NCI-H446 treated with DMSO at 0.1 percent for 48 hours (cell line): ENCODE measurements around the gene MSX2.
"Not testable (repeated sequence)": the region's sequence is repeated elsewhere in the genome, so short reads cannot be mapped to it uniquely, and the experiment has no call there.

Experiments
- DNase-seq: peaks from one replicate; lab custom pipeline; 2025; lab: John Stamatoyannopoulos, UW

The MSX2 gene

DNA sequence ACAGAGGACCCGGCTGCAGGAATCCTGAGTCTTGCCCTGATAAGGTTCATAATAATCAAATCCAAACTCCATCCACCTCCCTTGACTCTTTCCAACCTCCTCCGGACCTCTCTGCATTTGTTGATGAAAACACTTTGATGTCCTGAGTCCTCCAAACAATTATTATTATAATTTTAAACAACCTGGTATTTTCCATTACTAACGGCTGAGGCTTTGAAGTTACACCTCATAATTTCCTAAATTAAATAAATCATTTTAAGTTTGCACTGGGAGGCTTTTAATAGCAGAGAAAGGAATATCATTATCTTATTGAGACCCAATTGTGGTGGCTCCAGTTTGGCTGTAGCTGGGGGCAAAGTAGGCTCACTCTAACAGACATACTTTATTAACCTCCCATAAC lies 9.5 kb downstream of the MSX2 start:
- no peak for DNase-seq

DNA sequence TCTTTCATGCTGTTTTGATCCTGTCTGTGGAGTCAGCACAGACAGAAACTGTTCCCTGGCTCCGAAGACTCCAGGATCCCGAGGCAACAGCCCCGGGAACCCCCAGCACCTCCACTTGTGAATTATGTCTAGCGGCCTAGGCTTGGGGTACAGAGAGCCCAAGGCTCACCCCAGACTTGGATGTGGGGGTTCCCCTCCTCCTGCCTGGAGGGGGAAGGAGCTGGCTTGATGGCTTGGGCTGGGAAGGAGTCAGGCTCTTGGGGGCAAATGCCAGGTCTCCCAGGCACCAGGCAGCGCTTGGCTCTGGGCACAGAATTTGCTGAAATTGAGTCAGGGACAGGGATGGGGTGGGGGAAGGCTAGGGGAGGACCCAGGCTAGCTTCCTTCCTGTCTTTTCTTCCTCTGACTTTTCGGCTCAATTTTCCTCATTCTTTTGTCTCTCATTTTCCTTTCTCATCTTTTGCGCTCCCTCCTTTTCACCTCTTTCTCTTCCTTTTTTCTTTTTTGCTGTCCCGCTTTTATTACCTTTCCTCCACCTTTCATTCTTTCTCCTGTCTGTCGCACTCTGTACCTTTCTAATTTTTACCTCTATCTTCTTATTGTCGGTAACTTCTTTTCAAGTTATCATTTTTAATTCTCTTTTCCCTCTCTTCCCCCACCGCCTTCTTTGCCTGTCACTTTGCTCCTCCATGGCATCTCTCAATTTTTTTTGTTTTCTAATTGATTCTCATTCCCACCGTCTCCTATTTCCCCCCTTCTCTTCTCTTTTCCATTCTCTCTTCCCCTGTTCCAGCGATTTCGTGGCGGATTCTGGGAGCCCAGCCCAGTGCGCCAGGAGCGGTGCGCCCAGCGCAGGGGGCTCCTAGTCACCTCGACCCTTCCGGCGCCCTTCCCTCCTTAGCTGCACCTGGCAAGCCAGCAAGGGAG lies 10.5 kb downstream of the MSX2 start:
- no peak for DNase-seq

DNA sequence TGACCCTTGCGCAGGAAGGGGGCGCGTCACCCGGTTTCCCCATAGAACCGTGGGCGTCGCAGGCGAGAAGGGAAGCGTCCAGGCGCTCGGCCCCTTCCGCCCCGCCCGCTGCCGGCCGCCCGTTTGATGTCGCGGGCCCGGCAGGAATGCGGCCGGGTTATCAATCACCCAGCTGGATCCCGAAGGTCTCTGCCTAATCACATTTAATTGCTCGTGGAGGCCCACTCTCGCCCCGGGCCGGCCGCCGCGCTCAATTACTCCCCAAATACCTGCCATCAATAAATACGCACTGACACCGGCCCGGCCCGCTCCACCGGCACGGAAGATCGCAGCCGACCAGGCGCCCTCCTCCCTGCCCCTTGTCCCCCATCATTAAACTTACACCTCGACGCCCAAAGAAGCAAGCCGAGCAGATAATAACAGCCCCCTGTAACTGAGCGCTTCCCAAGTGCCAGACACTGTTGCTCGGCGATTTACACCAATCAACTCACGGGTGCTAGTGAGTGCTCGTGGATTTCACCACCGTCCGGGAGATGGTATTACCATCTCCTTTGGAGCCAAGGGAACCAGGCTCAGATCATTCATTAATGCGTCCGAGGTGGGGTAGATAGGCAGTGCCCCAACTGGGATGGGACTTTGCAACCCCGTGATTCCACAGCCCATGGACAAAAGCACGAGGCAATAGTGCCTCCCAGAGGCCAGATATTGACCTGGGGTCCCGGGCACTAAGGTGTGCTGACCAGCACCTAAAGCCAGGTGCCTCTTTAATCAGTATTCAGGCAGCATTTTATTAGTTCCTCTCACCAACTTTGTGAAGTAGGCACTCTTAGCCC lies 11.3 kb downstream of the MSX2 start:
- DNase-seq: no peak

DNA sequence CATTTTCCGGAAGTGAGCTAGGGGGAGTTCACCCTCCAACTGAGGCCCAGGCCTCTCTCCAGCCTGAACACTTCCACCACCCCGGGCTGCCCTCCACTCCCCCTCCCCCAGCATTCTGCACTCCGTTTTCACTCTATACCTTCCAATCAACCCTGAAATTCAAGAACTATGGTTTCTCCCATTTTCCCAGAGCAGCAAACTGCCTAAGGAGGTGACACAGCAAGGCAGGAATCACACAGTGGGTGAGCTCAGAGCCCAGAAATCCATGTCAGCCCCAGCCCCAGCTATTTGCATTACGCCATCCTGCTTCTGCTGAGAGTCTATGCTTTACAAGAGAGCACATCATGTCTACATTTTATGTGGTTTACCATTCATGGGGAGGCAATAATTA lies 11.9 kb downstream of the MSX2 start:
- DNase-seq: no peak

DNA sequence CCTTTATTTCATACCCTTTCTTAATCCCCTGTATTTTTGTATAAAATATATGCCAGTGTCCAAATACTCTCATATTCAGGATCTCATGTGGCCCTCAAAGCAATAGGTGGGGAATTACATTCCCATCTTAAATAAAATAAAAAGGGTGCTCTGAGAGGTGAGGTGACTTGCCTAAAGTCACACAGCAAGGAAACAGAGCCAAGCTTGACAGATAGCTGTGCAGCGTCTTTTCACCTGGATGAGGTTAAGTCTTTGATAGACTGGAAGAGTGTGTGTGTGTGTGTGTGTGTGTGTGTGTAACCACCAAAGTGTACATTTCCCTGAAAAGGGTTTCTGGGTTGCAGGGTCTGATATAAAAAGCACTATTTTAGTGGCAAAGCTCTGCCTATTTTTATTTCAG lies 12.4 kb downstream of the MSX2 start:
- no peak for DNase-seq

DNA sequence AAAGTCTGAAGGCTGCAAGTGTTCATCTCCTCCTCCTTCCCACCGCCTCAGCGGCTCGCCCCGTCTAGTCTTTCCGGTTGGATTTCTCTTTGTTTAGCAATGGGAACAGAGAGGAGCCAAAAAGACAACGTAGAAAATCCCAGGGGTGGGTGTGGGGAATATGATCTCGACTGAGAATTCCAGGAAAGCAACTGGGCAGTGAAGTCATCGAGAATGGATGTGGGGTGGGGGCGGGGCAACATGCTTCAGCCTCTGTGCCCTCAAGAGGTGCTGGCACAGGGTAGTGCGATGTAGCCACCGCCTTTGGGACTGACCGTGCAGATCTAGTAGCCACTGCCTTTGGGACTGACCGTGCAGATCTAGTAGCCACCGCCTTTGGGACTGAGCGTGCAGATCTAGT lies 12.9 kb downstream of the MSX2 start:
- no peak for DNase-seq

DNA sequence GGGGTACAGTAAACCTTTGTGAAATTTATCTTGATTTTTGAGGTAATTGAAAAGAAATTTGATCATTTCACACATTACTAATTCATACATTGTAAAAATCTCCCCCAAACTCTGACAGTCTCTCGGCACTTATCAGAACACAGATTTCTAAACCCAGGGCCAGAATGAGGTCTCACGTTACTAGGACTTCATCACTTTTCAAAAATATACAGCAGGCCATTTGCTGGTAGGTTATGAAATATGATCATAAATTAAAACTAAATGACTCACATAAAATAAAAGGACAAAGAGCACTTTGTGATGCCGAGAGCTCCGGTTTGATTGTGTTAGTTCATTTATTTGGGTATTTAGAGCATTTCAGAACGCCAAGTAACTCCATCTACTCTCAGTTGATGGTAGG lies 17.0 kb downstream of the MSX2 start:
- DNase-seq: no peak

DNA sequence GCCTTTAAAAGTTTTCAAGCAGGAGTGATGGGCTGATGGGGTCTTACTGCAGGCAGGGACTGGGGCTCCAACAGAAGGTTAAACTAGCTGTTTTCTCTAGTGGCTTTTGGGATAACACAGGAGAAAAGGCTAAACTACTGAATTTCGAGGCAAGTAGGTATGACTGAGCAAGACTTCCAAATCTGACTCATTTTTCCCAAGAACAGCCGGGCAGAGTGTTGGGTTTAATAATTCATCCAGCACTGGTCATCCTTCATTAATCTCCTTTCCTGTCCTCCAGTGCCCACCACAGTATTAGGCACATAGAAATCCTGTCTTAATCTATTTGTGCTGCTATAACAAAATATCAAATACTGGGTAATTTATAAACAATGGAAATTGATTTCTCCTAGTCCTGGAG lies 20.5 kb downstream of the MSX2 start:
- no peak for DNase-seq

DNA sequence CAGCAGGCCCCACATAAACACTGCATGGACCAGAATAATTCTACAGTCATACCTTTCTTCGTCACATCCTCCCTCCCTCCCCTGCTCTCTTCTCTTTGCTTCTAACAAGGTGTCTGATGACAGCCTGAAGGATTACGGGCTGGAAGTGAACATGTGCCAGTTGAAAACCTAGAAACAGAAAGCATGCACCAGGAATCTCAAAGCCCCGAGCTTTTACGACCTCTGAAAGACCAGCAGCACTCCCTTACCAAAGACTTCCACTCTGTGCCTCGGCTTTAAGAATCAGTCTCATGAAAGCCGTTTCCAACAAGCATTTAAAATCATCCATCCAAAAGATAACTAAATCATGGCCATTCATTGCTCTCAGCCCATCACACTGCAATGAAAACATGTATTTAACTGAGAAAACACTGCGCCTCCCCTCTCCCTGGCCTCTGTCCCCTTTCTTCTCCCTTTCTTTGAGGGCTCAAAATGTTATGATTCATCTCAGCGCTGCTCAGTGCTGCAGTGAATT lies 21.3 kb downstream of the MSX2 start:
- no peak for DNase-seq

DNA sequence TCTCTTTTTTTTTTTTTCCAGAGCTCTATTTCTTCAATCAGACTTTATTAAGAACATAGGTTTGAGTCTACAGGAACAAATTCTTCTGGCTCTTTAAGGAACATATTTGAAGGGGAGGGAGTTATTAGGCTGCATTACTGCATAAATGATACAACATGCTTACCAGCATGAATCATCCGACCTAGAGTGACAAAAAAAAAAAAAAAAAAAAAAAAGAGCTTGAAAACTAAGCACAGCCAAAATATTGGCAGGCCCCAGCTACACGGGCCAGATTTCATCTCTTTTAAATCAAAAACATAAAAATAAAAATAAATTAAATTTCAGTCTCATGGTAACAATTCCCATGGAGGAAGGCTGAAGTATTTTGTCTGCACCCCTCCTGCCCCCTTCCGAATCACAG lies 26.3 kb downstream of the MSX2 start:
- no peak for DNase-seq

DNA sequence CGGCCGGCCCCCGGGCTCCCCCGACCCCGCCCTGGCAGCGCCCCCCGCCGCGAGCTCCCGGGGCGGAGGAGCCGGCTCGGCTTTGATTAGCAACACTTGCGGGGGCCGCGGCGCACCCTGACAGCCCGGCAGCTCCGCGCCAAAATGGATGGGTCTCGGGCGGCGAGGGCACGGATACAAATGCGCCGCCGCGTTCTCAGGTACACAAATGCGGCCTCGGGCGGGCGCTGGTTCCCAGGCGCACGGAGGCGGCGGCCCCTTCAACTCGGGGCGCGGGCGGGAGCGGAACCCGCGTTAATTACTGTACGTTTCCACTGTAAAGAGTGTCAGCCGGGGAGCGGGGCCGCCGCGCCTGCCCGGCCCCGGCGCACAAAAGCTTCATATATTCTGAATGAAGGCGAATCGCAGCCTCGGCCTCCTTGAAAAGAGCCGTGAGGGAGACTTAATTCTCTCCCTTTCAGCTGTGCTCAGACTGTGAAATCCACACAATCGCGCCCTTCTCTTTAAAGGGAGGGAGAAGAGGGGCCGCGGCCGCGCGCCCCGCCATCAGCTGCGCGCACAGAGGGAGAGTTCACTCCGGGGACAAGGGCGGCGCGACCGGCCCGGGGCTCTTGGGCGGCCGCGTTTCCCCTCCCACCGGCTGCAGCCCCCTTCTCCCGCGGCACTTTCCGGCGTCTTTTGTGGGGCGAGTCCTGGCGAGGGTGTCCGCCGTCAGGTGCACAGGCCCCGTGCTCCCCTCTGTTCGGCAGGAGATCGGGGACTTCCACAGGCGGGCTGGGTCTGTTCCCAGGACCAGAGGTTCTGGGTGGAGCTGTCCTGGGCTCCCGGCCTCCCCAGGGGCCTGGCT lies 27.0 kb downstream of the MSX2 start:
- DNase-seq: no peak

DNA sequence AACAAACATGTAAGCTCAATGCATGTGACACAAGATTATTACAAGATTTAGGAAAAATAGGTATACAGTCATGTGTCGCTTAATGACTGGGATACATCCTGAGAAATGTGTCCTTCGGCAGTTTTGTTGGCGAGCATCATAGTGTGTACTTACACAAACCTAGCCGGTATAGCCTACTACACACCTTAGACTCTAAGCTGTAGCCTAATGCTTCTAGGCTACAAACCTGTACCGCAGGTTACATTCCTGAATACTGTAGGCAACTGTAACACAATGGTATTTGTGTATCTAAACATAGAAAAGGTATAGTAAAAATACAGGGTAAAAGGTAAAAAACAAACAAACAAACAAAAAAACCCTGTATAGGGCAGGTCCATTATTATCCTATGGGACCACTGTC lies 27.7 kb downstream of the MSX2 start:
- no peak for DNase-seq

DNA sequence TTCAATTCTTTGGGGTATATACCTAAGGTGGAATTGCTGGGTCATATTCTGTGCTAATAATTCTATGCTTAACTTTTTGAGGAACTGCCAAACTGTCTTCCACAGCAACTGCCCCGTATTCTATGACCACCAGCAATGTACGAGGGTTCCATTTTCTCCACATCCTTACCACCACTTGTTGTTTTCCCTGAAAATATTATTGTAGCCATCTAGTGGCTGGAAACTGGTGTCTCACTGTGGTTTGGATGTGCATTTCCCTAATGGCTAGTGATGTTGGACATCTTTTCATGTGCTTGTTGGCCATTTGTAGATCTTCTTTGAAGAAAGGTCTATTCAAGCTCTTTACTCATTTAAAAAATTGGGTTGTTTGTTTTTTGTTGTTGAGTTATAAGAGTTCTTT lies 30.7 kb downstream of the MSX2 start:
- DNase-seq: no peak

DNA sequence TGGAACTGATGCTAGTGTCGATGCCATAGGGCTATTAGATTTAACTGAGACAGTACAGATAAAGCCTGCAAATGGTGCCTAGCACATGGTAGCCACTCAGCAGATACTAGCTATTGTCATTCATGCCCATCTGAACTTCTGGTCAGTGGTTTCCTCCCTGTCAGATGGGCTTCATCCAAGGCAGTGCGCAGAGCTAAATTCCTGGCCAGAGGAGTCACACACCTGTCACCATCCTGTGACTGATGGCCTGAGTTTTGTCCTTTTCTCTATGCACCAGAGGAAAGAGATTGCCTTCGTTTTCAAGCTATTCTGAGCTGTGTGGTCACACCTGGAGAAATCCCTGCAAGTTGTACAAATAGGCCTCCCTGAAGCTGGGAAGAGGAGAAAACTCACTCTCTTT lies 34.7 kb downstream of the MSX2 start:
- DNase-seq: no peak

DNA sequence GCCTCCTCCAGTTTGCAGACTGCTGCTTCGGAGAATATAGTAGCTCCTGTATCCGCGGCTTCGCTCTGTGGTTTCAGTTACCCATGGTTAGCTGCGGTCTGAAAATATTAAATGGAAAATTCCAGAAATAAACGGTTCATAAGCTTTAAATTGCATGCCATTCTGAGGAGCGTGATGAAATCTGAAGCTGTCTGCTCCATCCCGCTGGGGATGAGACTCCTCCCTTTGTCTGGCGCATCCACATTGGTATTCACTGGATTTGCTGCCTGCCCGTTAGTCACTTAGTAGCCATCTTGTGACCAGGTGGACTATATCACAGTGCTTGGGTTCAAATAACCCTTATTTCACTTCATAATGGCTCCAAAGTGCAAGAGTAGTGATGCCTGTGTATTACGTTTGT lies 36.3 kb downstream of the MSX2 start:
- no peak for DNase-seq

DNA sequence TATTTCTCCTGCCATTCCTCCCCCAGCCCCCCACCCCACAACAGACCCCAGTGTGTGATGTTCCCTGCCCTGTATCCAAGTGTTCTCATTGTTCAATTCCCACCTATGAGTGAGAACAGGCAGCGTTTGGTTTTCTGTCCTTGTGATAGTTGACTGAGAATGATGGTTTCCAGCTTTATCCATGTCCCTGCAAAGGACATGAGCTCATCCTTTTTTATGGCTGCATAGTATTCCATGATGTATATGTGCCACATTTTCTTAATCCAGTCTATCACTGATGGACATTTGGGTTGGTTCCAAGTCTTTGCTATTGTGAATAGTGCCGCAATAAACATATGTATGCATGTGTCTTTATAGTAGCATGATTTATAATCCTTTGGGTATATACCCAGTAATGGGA lies 37.0 kb downstream of the MSX2 start:
- DNase-seq: not testable (repeated sequence)

DNA sequence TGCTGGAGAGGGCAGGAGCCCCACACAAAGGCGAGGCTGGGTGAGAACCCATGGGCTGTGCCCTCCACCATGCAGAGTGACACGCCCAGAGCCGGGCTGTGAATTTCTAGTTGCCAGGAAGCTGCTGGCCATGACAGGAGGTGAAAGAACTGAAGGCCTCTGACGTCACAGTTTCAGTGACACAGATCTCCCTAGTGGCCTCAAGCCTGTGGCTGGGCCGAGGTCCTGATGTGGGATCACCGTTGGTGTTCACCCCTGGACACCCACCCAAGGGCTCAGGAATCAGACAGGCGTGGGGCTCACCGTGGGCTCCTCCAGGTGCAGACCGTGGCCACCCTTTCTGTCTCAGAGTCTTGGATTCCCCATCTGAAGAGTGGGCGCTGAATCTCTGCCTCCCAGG lies 39.9 kb downstream of the MSX2 start:
- no peak for DNase-seq

DNA sequence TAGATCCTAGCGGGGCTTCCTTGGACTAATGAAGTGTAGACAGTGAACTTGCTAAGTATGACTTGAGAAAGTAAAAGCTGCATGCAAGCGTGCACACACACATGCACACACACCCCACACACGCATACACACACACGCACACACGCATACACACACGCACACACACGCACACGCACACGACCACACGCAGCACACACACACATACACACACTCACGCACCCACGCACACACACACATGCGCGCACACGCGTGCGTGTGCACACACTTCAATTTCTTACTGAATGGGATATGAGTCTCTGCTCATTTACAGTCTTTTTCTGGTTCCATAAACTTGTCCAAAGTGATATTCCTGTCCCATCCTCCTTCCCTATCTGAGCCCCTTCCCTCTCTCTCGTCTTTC lies 41.2 kb downstream of the MSX2 start:
- no peak for DNase-seq

DNA sequence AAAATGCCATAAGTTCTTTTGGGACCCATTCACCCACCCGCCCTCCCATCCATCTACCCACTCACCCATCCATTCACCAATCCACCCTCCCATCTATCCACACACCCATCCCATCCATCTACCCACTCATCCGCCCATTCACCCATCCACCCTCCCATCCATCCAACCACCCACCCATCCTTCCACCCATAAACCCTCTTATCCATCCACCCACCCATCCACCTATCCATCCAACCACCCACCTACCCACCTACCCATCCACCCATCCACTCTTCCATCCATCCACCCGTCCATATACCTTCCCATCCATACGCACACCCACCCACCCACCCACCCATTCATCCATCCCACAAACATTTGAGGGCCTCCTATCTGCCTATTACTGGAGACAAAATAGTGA lies 43.3 kb downstream of the MSX2 start:
- DNase-seq: no peak

DNA sequence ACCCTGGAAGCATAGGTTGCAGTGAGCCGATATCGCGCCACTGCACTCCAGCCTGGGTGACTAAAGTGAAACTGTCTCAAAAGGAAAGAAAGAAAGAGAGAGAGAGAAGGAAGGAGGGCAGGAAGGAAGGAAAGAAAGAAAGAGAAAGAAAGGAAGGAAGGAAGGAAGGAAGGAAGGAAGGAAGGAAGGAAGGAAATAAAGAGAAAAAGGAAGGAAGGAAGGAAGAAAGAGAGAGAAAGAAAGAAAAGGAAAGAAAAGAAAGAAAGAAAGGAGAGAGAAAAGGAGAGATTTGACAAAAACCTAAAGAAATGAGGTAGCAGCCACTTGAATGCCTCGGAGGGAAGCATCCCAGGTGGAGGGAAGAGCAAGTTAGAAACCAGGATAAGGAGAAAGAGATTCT lies 44.6 kb downstream of the MSX2 start:
- no peak for DNase-seq

DNA sequence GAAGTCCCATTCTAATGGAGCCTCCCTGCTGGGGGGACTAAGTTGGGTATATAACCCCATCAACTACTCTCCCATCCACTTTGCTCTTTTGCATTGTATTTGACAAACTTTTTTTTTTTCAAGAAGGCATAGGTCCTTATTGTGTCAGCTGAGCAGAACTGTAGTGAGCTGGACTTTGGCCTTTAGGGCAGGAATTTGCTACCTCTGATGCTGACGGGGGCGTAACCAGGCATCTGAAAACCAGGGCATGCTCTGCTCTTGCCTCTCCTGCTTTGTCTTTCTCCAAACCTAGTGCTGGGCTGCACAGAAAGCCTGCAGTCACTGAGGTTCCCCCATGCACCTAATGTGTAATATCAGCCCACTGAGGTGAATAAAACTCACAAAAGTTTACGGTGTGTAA lies 49.0 kb downstream of the MSX2 start:
- no peak for DNase-seq

DNA sequence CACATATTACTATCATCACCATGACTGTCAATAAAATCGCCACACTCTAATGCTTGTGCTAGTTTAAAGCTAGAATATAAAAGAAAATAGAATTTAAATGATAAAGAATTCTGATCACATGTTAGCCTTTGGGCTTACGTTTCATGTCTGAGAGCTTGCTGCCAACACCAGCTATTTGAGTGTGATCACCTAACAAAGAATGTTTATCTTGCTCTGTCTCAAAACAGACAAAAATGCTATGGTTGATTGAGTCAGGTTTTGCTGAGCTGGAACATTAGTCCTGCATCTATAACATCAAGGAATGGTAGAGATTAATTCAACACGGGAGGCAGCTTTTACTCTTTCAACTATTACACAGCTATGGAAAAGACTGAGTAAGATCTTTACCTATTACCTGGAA lies 50.7 kb downstream of the MSX2 start:
- DNase-seq: no peak
